ENCODE data around the gene PATJ. TPM values are rescaled to one million over a fixed set of nuclear protein-coding genes. Genes with fewer than 3 reads are reported as not detected.

Gene PATJ
- total and polyA plus RNA-seq, 3 donors from 2014 or later, result 12.9 to 44.5 (median 21.6) TPM

DNA sequence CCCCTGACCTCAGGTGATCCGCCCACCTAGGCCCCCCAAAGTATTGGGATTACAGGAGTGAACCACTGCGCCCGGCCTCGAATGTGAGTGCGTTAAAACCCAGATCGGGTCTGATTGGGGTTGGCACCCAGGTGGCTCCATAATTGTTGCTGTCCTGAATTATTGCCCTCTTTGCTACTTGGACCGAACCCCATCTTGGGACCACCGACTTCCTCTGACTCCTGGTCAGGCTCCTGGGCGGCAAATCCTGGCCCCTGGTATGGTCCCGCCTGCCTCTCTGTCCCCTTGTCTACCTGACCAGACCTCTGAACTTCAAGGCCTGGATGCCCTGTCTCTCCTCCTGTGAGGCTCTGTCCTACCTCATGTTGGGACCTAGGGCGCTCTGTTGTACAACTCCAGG, 485.2 kb downstream of the PATJ start:
- H3K27me3 ChIP-seq, result no peaks in the 10 kb centered on the region
- intact Hi-C loops (cut with DNase I; ENCODE audit: low total_unique reads), result no loop called here
- H3K27ac ChIP-seq, result no peak overlapping the region
- TF ChIP-seq CTCF (IDR thresholded peaks at IDR 0.05) (no peak), POLR2A (IDR thresholded peaks at IDR 0.05) (no peak)
- no peak for DNase-seq
- H3K9me3 ChIP-seq, result no peaks in the 10 kb centered on the region
- WGBS, 2 donors, result 83 to 84% methylated on average over 10 to 11 of the region's 11 CpGs
- H3K4me1 ChIP-seq, result no peaks in the 10 kb centered on the region
- no peak overlapping the region for H3K4me3 ChIP-seq
- no peaks in the 10 kb centered on the region for H3K36me3 ChIP-seq (ENCODE audit: low read depth, missing control alignments)

Small RNA genes within 50 kb of the gene (microRNA-seq; reads per million reads assigned to microRNA genes)
- gene MIR3116-1 (ENCODE audit: borderline number of aligned reads in 2 of 2, borderline replicate concordance in 1 of 2), result 0 reads per million in 2 donors
- gene MIR3116-2 (ENCODE audit: borderline number of aligned reads in 2 of 2, borderline replicate concordance in 1 of 2), result 0 reads per million in 2 donors

Small RNA genes within 50 kb of the gene (small RNA-seq; reads per million reads assigned to genes)
- gene LAMTOR5P1 (0 reads per million in 2 donors), gene MIR3116-1 (0 reads per million in 2 donors), gene RN7SL180P (0 reads per million in 2 donors), gene RNU6-1177P (0 reads per million in 2 donors), gene RNU6-414P (0 reads per million in 2 donors)

Other genes with a start within 250 kb of the PATJ start
- gene TM2D1, start 17.3 kb upstream of the PATJ start, total RNA-seq, result 10 to 100 TPM; 57.1 to 68.9 TPM
- gene TM2D1, start 17.3 kb upstream of the PATJ start, polyA plus RNA-seq (ENCODE audit: insufficient read depth, low read depth, low replicate concordance), result 67.3 TPM

Data from testis (tissue), 3 donors.